ENCODE data around the gene HYCC2.

DNA sequence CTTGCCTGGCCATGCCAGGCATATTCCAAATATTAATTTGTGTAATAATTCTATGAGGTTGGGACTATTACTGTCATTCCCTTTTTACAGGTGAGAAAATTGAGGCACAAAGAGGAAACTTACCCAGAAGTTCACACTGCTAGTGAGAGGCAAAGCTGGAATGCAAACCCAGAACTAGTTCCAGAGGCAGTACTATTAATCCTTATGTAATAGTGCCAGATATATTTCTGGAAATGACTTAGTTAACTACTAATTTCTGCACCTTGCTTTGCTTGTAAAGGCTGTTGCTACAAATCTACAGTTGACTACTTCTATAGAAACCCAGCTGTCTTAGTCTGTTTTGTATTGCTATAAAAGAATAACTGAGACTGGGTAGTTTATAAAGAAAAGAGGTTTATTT is 39.1 kb upstream of the HYCC2 start:
- TF ChIP-seq, protein P1, sequence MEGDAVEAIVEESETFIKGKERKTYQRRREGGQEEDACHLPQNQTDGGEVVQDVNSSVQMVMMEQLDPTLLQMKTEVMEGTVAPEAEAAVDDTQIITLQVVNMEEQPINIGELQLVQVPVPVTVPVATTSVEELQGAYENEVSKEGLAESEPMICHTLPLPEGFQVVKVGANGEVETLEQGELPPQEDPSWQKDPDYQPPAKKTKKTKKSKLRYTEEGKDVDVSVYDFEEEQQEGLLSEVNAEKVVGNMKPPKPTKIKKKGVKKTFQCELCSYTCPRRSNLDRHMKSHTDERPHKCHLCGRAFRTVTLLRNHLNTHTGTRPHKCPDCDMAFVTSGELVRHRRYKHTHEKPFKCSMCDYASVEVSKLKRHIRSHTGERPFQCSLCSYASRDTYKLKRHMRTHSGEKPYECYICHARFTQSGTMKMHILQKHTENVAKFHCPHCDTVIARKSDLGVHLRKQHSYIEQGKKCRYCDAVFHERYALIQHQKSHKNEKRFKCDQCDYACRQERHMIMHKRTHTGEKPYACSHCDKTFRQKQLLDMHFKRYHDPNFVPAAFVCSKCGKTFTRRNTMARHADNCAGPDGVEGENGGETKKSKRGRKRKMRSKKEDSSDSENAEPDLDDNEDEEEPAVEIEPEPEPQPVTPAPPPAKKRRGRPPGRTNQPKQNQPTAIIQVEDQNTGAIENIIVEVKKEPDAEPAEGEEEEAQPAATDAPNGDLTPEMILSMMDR (conservative IDR thresholded peaks at IDR 0.05; ENCODE audit: low read length), result no peak
- no peak for TF ChIP-seq EZH2phosphoT487 (IDR thresholded peaks at IDR 0.05; ENCODE audit: borderline replicate concordance)

Data from Loucy (cell line).